ENCODE measurements around the gene ORC2.
"Not testable (repeated sequence)": the region's sequence is repeated elsewhere in the genome, so short reads cannot be mapped to it uniquely, and the experiment has no call there.

ORC2 gene

GRCh38 chr2:200963124-200963917 lies at the start of gene ORC2:
TSS of gene ORC2 (minus strand) at chr2:200963660. CDS start at chr2:200958123, 5,537 bp downstream.
- DNase-seq (ENCODE audit: low read depth, low spot score), result peak; percentile 83

- DNase-seq (ENCODE audit: low read depth, low spot score), result no peak
Observed at GRCh38 chr2:201008296-201008829, 44.9 kb upstream of the ORC2 start.

- DNase-seq (ENCODE audit: low read depth, low spot score), result no peak
Observed at GRCh38 chr2:201007584-201007998, 44.1 kb upstream of the ORC2 start.

- no peak for DNase-seq (ENCODE audit: low read depth, low spot score)
Observed at GRCh38 chr2:201006704-201007103, 43.2 kb upstream of the ORC2 start.

GRCh38 chr2:201004370-201004769 lies 40.9 kb upstream of the ORC2 start:
- DNase-seq (ENCODE audit: low read depth, low spot score), result no peak

- DNase-seq (ENCODE audit: low read depth, low spot score), result no peak
Observed at GRCh38 chr2:200993097-200993496, 29.6 kb upstream of the ORC2 start.

GRCh38 chr2:200987137-200987536 lies 23.7 kb upstream of the ORC2 start:
- DNase-seq (ENCODE audit: low read depth, low spot score), result no peak

- no peak for DNase-seq (ENCODE audit: low read depth, low spot score)
Observed at GRCh38 chr2:200985799-200986198, 22.3 kb upstream of the ORC2 start.

GRCh38 chr2:200976710-200977109 lies 13.2 kb upstream of the ORC2 start:
- DNase-seq (ENCODE audit: low read depth, low spot score), result no peak

GRCh38 chr2:200975672-200976071 lies 12.2 kb upstream of the ORC2 start:
- DNase-seq (ENCODE audit: low read depth, low spot score), result no peak

GRCh38 chr2:200970057-200970456 lies 6.6 kb upstream of the ORC2 start:
- DNase-seq (ENCODE audit: low read depth, low spot score), result not testable (repeated sequence)

- DNase-seq (ENCODE audit: low read depth, low spot score), result no peak
Observed at GRCh38 chr2:200968735-200969134, 5.3 kb upstream of the ORC2 start.

GRCh38 chr2:200968162-200968561 lies 4.7 kb upstream of the ORC2 start:
- DNase-seq (ENCODE audit: low read depth, low spot score), result no peak

GRCh38 chr2:200966770-200967169 lies 3.3 kb upstream of the ORC2 start:
- DNase-seq (ENCODE audit: low read depth, low spot score), result no peak

- DNase-seq (ENCODE audit: low read depth, low spot score), result no peak
Observed at GRCh38 chr2:200964498-200964897, 1.0 kb upstream of the ORC2 start.

GRCh38 chr2:200963918-200964252 lies 425 bp upstream of the ORC2 start:
- not testable (repeated sequence) for DNase-seq (ENCODE audit: low read depth, low spot score)

- DNase-seq (ENCODE audit: low read depth, low spot score), result no peak
Observed at GRCh38 chr2:200962811-200963123, 693 bp downstream of the ORC2 start.

- DNase-seq (ENCODE audit: low read depth, low spot score), result no peak
Observed at GRCh38 chr2:200961674-200962073, 1.8 kb downstream of the ORC2 start.

- no peak for DNase-seq (ENCODE audit: low read depth, low spot score)
Observed at GRCh38 chr2:200950378-200950777, 13.1 kb downstream of the ORC2 start.

GRCh38 chr2:200945395-200945729 lies 18.1 kb downstream of the ORC2 start:
- DNase-seq (ENCODE audit: low read depth, low spot score), result no peak

GRCh38 chr2:200944467-200945394 lies 18.7 kb downstream of the ORC2 start:
- DNase-seq (ENCODE audit: low read depth, low spot score), result peak; percentile 8

- no peak for DNase-seq (ENCODE audit: low read depth, low spot score)
Observed at GRCh38 chr2:200943527-200944105, 19.8 kb downstream of the ORC2 start.

Measured in activated naive CD8-positive, alpha-beta T cell treated with anti-CD3 and anti-CD28 coated beads, Interleukin-2, amount 50 U/mL, for 16 hours (primary cell).